Measurements from ENCODE around the gene SNX27. TPM values are rescaled to one million over a fixed set of nuclear protein-coding genes. Genes with fewer than 3 reads are reported as not detected.

Gene SNX27
- polyA plus RNA-seq, 2 donors: 3.9 to 5.1 TPM

DNA sequence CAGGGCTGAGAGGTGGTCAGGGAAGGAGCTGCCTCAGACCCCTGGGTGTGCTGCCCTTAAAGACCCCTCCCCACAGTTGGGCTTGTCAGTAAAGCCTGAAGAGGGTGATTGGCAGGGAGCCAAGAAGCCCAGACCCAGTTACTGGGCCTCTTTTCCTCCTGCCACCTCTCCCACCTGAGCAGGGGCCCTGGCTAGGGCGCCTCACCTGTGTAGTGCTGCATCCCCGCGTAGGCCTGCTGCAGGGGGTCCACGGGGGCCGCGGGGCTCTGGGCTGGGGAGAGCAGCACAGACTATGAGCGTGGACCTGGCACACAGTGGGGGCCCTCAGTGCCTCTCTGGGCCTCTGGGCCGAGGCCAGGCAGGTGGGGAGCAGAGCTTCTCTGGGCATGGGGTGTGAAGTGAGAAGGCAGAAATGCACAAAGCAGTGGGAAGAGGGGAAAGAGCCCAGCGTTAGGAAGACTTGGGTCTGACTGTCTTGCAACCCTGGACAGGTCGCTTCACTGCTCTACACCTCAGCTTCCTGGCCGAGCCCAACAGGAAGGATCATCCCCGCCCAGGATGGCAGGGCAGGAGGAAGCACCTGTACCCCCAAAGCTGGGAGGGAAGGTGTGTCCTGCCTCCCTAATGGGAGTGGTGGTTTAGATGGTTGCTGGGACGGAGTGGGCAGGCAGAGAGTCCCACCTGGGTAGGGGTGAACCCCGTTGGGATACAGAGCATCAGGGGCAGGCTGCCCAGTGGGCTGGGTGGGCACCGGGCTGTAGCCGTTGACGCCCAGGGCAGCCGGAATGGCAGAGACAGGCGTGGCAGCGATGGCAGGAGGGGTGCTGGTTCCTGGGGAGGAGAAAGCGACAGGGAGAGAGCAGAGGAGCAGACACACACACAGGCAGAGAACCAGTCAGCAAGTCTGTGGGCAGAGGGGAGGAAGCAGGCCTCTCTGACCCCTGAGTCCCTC is 94.9 kb downstream of the SNX27 start:
- 74 to 76% methylated on average over 21 of the region's 21 CpGs for WGBS, 2 donors
- Histone ChIP-seq H3K4me1 (ENCODE audit: control insufficient read depth in 2 of 2, insufficient read depth in 2 of 2, low read length in 1 of 2) (peaks cover 0 to 5% of the 10 kb centered on the region in 2 donors), H3K27me3 (ENCODE audit: control insufficient read depth in 1 of 2, insufficient read depth in 2 of 2, low read length in 2 of 2) (no peaks in the 10 kb centered on the region), H3K4me3 (ENCODE audit: low read depth in 1 of 2, low read length in 2 of 2) (no peak overlapping the region), H3K36me3 (ENCODE audit: control insufficient read depth in 2 of 2, insufficient read depth in 2 of 2, low read length in 1 of 2) (no peaks in the 10 kb centered on the region), H3K27ac (ENCODE audit: low read depth in 2 of 2, low read length in 1 of 2) (no peak overlapping the region), H3K9me3 (ENCODE audit: control insufficient read depth in 2 of 2, insufficient read depth in 1 of 2, low read depth in 1 of 2, low read length in 1 of 2) (no peaks in the 10 kb centered on the region)

DNA sequence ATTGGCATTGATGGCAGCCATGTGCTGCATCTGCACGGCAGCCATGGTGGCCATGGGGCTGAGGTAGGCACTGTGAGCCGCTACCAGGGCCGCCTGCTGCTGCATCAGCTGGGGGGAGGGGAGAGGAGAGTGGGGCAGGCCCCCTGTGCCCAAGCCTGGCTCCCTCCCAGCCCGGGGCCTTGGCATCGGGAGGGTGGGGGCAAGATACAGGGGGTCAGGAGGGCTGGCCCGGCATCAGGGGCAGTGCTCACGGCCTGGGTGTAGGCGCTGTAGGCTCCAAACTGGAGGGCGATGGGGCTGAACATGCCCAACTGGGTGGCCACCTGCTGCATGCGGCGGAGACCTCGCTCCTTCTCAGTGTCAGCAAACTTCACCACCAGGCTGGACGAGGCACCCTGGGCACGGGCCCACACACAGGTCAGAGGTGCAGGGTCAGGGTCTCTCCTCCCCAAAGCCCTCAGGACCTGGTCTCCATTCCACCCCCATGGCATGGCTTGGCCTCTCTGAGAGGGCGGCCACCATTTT is 95.8 kb downstream of the SNX27 start:
- no peaks in the 10 kb centered on the region for H3K9me3 ChIP-seq (ENCODE audit: control insufficient read depth in 2 of 2, insufficient read depth in 1 of 2, low read depth in 1 of 2, low read length in 1 of 2)
- WGBS, 2 donors: 90 to 92% methylated on average over 15 of the region's 15 CpGs
- no peaks in the 10 kb centered on the region for H3K36me3 ChIP-seq (ENCODE audit: control insufficient read depth in 2 of 2, insufficient read depth in 2 of 2, low read length in 1 of 2)

DNA sequence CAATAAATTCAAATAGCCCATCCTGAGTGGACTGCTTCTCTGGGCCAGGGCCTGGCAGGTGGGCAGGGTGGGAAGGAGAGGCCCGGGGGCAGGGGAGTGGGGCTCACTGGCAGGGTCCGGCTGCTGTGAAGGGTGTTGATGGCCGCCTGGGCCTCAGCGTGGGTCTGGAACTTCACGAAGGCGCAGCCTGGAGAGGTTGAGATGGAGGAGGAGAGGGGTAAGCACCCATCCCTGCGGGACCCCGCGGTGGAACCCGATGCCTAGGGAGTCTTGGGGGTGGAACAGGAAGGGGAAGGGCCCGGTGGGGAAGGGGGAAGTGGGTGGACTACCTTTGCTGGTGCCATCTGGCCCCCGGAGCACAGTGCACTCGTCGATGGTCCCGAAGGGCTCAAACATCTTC is 97.0 kb downstream of the SNX27 start:
- H3K27me3 ChIP-seq (ENCODE audit: control insufficient read depth in 1 of 2, insufficient read depth in 2 of 2, low read length in 2 of 2): no peaks in the 10 kb centered on the region
- H3K27ac ChIP-seq (ENCODE audit: low read depth in 2 of 2, low read length in 1 of 2): no peak overlapping the region
- H3K4me3 ChIP-seq (ENCODE audit: low read depth in 1 of 2, low read length in 2 of 2): no peak overlapping the region
- peaks cover 4 to 7% of the 10 kb centered on the region in 2 donors for H3K4me1 ChIP-seq (ENCODE audit: control insufficient read depth in 2 of 2, insufficient read depth in 2 of 2, low read length in 1 of 2)
- H3K9me3 ChIP-seq (ENCODE audit: control insufficient read depth in 2 of 2, insufficient read depth in 1 of 2, low read depth in 1 of 2, low read length in 1 of 2): no peaks in the 10 kb centered on the region
- WGBS, 2 donors: 78 to 87% methylated on average over 13 to 15 of the region's 15 CpGs
- no peaks in the 10 kb centered on the region for H3K36me3 ChIP-seq (ENCODE audit: control insufficient read depth in 2 of 2, insufficient read depth in 2 of 2, low read length in 1 of 2)

More for the DNA sequence above, 95.8 kb downstream of the SNX27 start:
- H3K4me1 ChIP-seq (ENCODE audit: control insufficient read depth in 2 of 2, insufficient read depth in 2 of 2, low read length in 1 of 2): peaks cover 0 to 5% of the 10 kb centered on the region in 2 donors
- H3K4me3 ChIP-seq (ENCODE audit: low read depth in 1 of 2, low read length in 2 of 2): no peak overlapping the region
- H3K27me3 ChIP-seq (ENCODE audit: control insufficient read depth in 1 of 2, insufficient read depth in 2 of 2, low read length in 2 of 2): no peaks in the 10 kb centered on the region
- H3K27ac ChIP-seq (ENCODE audit: low read depth in 2 of 2, low read length in 1 of 2): no peak overlapping the region

GRCh38 chr1:151710187-151710840 is 98.5 kb downstream of the SNX27 start:
- H3K9me3 ChIP-seq (ENCODE audit: control insufficient read depth in 2 of 2, insufficient read depth in 1 of 2, low read depth in 1 of 2, low read length in 1 of 2): no peaks in the 10 kb centered on the region
- no peak overlapping the region for H3K27ac ChIP-seq (ENCODE audit: low read depth in 2 of 2, low read length in 1 of 2)
- no peak overlapping the region for H3K4me3 ChIP-seq (ENCODE audit: low read depth in 1 of 2, low read length in 2 of 2)
- H3K4me1 ChIP-seq (ENCODE audit: control insufficient read depth in 2 of 2, insufficient read depth in 2 of 2, low read length in 1 of 2): peaks cover 6 to 9% of the 10 kb centered on the region in 2 donors
- WGBS, 2 donors: 44 to 60% methylated on average over 15 of the region's 15 CpGs
- no peaks in the 10 kb centered on the region for H3K36me3 ChIP-seq (ENCODE audit: control insufficient read depth in 2 of 2, insufficient read depth in 2 of 2, low read length in 1 of 2)
- H3K27me3 ChIP-seq (ENCODE audit: control insufficient read depth in 1 of 2, insufficient read depth in 2 of 2, low read length in 2 of 2): no peaks in the 10 kb centered on the region

- no peak overlapping the region for H3K27ac ChIP-seq (ENCODE audit: low read depth in 2 of 2, low read length in 1 of 2)
- no peak overlapping the region for H3K4me3 ChIP-seq (ENCODE audit: low read depth in 1 of 2, low read length in 2 of 2)
- H3K9me3 ChIP-seq (ENCODE audit: control insufficient read depth in 2 of 2, insufficient read depth in 1 of 2, low read depth in 1 of 2, low read length in 1 of 2): no peaks in the 10 kb centered on the region
- H3K27me3 ChIP-seq (ENCODE audit: control insufficient read depth in 1 of 2, insufficient read depth in 2 of 2, low read length in 2 of 2): peaks cover 0 to 4% of the 10 kb centered on the region in 2 donors
- no peaks in the 10 kb centered on the region for H3K36me3 ChIP-seq (ENCODE audit: control insufficient read depth in 2 of 2, insufficient read depth in 2 of 2, low read length in 1 of 2)
- 83 to 85% methylated on average over 21 of the region's 21 CpGs for WGBS, 2 donors
- H3K4me1 ChIP-seq (ENCODE audit: control insufficient read depth in 2 of 2, insufficient read depth in 2 of 2, low read length in 1 of 2): peaks cover 6 to 9% of the 10 kb centered on the region in 2 donors
Observed at GRCh38 chr1:151711044-151711800, 99.4 kb downstream of the SNX27 start.

GRCh38 chr1:151711951-151712350 is 100.1 kb downstream of the SNX27 start:
- Histone ChIP-seq H3K4me1 (ENCODE audit: control insufficient read depth in 2 of 2, insufficient read depth in 2 of 2, low read length in 1 of 2) (peaks cover 6 to 9% of the 10 kb centered on the region in 2 donors), H3K9me3 (ENCODE audit: control insufficient read depth in 2 of 2, insufficient read depth in 1 of 2, low read depth in 1 of 2, low read length in 1 of 2) (no peaks in the 10 kb centered on the region), H3K4me3 (ENCODE audit: low read depth in 1 of 2, low read length in 2 of 2) (no peak overlapping the region), H3K27me3 (ENCODE audit: control insufficient read depth in 1 of 2, insufficient read depth in 2 of 2, low read length in 2 of 2) (peaks cover 0 to 6% of the 10 kb centered on the region in 2 donors), H3K36me3 (ENCODE audit: control insufficient read depth in 2 of 2, insufficient read depth in 2 of 2, low read length in 1 of 2) (no peaks in the 10 kb centered on the region), H3K27ac (ENCODE audit: low read depth in 2 of 2, low read length in 1 of 2) (no peak overlapping the region)
- WGBS, 2 donors: 62 to 66% methylated on average over 10 of the region's 10 CpGs

GRCh38 chr1:151713044-151713443 is 101.2 kb downstream of the SNX27 start:
- WGBS, 2 donors: 64 to 82% methylated on average over 2 of the region's 2 CpGs
- Histone ChIP-seq H3K4me1 (ENCODE audit: control insufficient read depth in 2 of 2, insufficient read depth in 2 of 2, low read length in 1 of 2) (peaks cover 6% of the 10 kb centered on the region in 2 donors), H3K9me3 (ENCODE audit: control insufficient read depth in 2 of 2, insufficient read depth in 1 of 2, low read depth in 1 of 2, low read length in 1 of 2) (no peaks in the 10 kb centered on the region), H3K36me3 (ENCODE audit: control insufficient read depth in 2 of 2, insufficient read depth in 2 of 2, low read length in 1 of 2) (no peaks in the 10 kb centered on the region), H3K27ac (ENCODE audit: low read depth in 2 of 2, low read length in 1 of 2) (no peak overlapping the region), H3K4me3 (ENCODE audit: low read depth in 1 of 2, low read length in 2 of 2) (no peak overlapping the region), H3K27me3 (ENCODE audit: control insufficient read depth in 1 of 2, insufficient read depth in 2 of 2, low read length in 2 of 2) (peaks cover 0 to 7% of the 10 kb centered on the region in 2 donors)

- Histone ChIP-seq H3K4me1 (ENCODE audit: control insufficient read depth in 2 of 2, insufficient read depth in 2 of 2, low read length in 1 of 2) (peaks cover 6% of the 10 kb centered on the region in 2 donors), H3K36me3 (ENCODE audit: control insufficient read depth in 2 of 2, insufficient read depth in 2 of 2, low read length in 1 of 2) (no peaks in the 10 kb centered on the region), H3K27me3 (ENCODE audit: control insufficient read depth in 1 of 2, insufficient read depth in 2 of 2, low read length in 2 of 2) (peaks cover 0 to 7% of the 10 kb centered on the region in 2 donors), H3K27ac (ENCODE audit: low read depth in 2 of 2, low read length in 1 of 2) (no peak overlapping the region), H3K9me3 (ENCODE audit: control insufficient read depth in 2 of 2, insufficient read depth in 1 of 2, low read depth in 1 of 2, low read length in 1 of 2) (no peaks in the 10 kb centered on the region), H3K4me3 (ENCODE audit: low read depth in 1 of 2, low read length in 2 of 2) (no peak overlapping the region)
- WGBS, 2 donors: 63 to 72% methylated on average over 2 of the region's 2 CpGs
Observed at GRCh38 chr1:151713874-151714273, 102.0 kb downstream of the SNX27 start.

All from esophagus (tissue), 2 donors.